GM23248 (cell line): ENCODE data around the gene OMP. TPM values are rescaled to one million over a fixed set of nuclear protein-coding genes. Genes with fewer than 3 reads are reported as not detected.

Experiments
- DNase-seq: peaks from one replicate; pipeline ENCODE4 v3.0.0-alpha.2; 2015
- H2AFZ ChIP-seq: fragments of 200-600 bp; sonication (generic); 2 replicates; pipeline ENCODE4 v1.6.1; 2016; ENCODE audit warnings: antibody characterized with exemption
- H3F3A ChIP-seq: fragments of 200-600 bp; sonication (generic); 2 replicates; pipeline ENCODE4 v1.6.1; 2016; ENCODE audit warnings: mild to moderate bottlenecking, antibody characterized with exemption, mixed run types; ENCODE audit not compliant: insufficient read depth
- H3K27ac ChIP-seq: fragments of 200-600 bp; sonication (generic); 2 replicates; pipeline ENCODE4 v1.5.1; 2016; ENCODE audit warnings: mild to moderate bottlenecking
- H3K27me3 ChIP-seq: fragments of 200-600 bp; sonication (generic); replicated peaks from 2 replicates; pipeline ENCODE4 v1.6.1; 2016; ENCODE audit warnings: mild to moderate bottlenecking; ENCODE audit not compliant: insufficient read depth
- H3K36me3 ChIP-seq: fragments of 200-600 bp; sonication (generic); 2 replicates; pipeline ENCODE4 v1.6.1; 2016; ENCODE audit warnings: low read depth, mild to moderate bottlenecking
- H3K4me1 ChIP-seq: fragments of 200-600 bp; sonication (generic); 2 replicates; pipeline ENCODE4 v1.6.1; 2016; ENCODE audit warnings: mild to moderate bottlenecking; ENCODE audit not compliant: insufficient read depth
- H3K4me2 ChIP-seq: fragments of 200-600 bp; sonication (generic); one replicate; pipeline ENCODE4 v1.6.1; 2016; ENCODE audit warnings: mild to moderate bottlenecking; ENCODE audit not compliant: unreplicated experiment
- H3K4me3 ChIP-seq: fragments of 200-600 bp; sonication (generic); 2 replicates; pipeline ENCODE4 v1.5.1; 2016; ENCODE audit warnings: mild to moderate bottlenecking
- H3K79me2 ChIP-seq: fragments of 200-600 bp; sonication (generic); 2 replicates; pipeline ENCODE4 v1.6.1; 2016; ENCODE audit warnings: mild to moderate bottlenecking; ENCODE audit not compliant: insufficient read depth
- H3K9ac ChIP-seq: fragments of 200-600 bp; sonication (generic); 2 replicates; pipeline ENCODE4 v1.6.1; 2016; ENCODE audit warnings: mild to moderate bottlenecking
- H3K9me2 ChIP-seq: fragments of 200-600 bp; sonication (generic); 2 replicates; pipeline ENCODE4 v1.6.1; 2016; ENCODE audit warnings: mixed run types, mild to moderate bottlenecking, moderate library complexity; ENCODE audit not compliant: insufficient read depth
- H3K9me3 ChIP-seq: fragments of 200-600 bp; sonication (generic); one replicate; pipeline ENCODE4 v1.6.1; 2017; ENCODE audit warnings: low read depth
- H4K20me1 ChIP-seq: fragments of 200-600 bp; sonication (generic); 2 replicates; pipeline ENCODE4 v1.6.0; 2016; ENCODE audit not compliant: insufficient read depth
- EZH2 ChIP-seq: fragments of 200-600 bp; sonication (generic); IDR thresholded peaks from 2 replicates; pipeline ENCODE4 v1.6.1; 2018; ENCODE audit warnings: antibody characterized with exemption, mild to moderate bottlenecking; ENCODE audit not compliant: insufficient read depth, poor library complexity, severe bottlenecking
- EZH2phosphoT487 ChIP-seq: fragments of 200-600 bp; sonication (generic); IDR thresholded peaks from 2 replicates; pipeline ENCODE4 v1.6.1; 2018; ENCODE audit warnings: antibody characterized with exemption, moderate library complexity, mild to moderate bottlenecking, low read depth; ENCODE audit not compliant: insufficient read depth
- WGBS, 2 experiments: methylation state at CpG; one replicate each; pipeline ENCODE4 v1.1.6; 2015 to 2017; ENCODE audit warnings: low lambda C conversion rate in 2 of 2, low coverage in 1 of 2; ENCODE audit errors: missing lambda C conversion rate in 2 of 2; 5-methylcytosine and 5-hydroxymethylcytosine counted together
- in situ Hi-C: fragments of 300-500 bp; cut with MboI; formaldehyde crosslinking; loops from 2 replicates; pipeline ENCODE4 v1.15.0; 2020
- polyA plus RNA-seq: library from polyadenylated mRNA; unstranded; fragments of >200 nt; fragmentation: Nextera tagmentation; extraction: Ambion mirVana; gene quantifications from 2 replicates; pipeline ENCODE4 v1.2.1, GENCODE V29; 2016
- total RNA-seq: library from RNA; depleted of rRNA; stranded (reverse); fragments of >200 nt; shearing (Covaris generic); gene quantifications from 2 replicates; pipeline ENCODE4 v1.2.3, GENCODE V29; 2014

OMP gene
- total and polyA plus RNA-seq, 2 experiments from 2014 or later: not detected

- Histone ChIP-seq H4K20me1 (no peaks in the 10 kb centered on the region), H2AFZ (no peak overlapping the region), H3K9ac (no peak overlapping the region), H3K79me2 (peaks cover 58% of the 10 kb centered on the region), H3K9me3 (no peaks in the 10 kb centered on the region), H3K27ac (no peak overlapping the region), H3K4me1 (peaks cover 21% of the 10 kb centered on the region), H3K9me2 (no peaks in the 10 kb centered on the region), H3K4me3 (no peak overlapping the region), H3F3A (no peaks in the 10 kb centered on the region), H3K4me2 (no peak overlapping the region), H3K36me3 (0 out of 2 replicates have a peak, but pooled peaks cover 1% of the 10 kb centered on the region), H3K27me3 (no peaks in the 10 kb centered on the region)
- no peak for DNase-seq
- WGBS, 2 experiments: 83 to 84% methylated on average over 12 of the region's 12 CpGs
- no peak for TF ChIP-seq EZH2
- no peak for TF ChIP-seq EZH2phosphoT487
- in situ Hi-C loops: no loop called here
These were observed 18.9 kb upstream of the OMP start for GRCh38 chr11:77083566-77084245.

GRCh38 chr11:77084581-77085191 lies 18.0 kb upstream of the OMP start:
- no peak for DNase-seq
- Histone ChIP-seq H3K4me3 (no peak overlapping the region), H3K4me2 (no peak overlapping the region), H3K27me3 (no peaks in the 10 kb centered on the region), H2AFZ (no peak overlapping the region), H3K4me1 (peaks cover 21% of the 10 kb centered on the region), H4K20me1 (no peaks in the 10 kb centered on the region), H3K9me2 (no peaks in the 10 kb centered on the region), H3K9me3 (no peaks in the 10 kb centered on the region), H3K36me3 (no peaks in the 10 kb centered on the region), H3K27ac (no peak overlapping the region), H3K79me2 (peaks cover 49% of the 10 kb centered on the region), H3K9ac (no peak overlapping the region), H3F3A (no peaks in the 10 kb centered on the region)
- WGBS, 2 experiments: 93 to 94% methylated on average over 24 to 25 of the region's 25 CpGs
- TF ChIP-seq EZH2phosphoT487: no peak
- in situ Hi-C loops: no loop called here

- H3K9me3 ChIP-seq: no peaks in the 10 kb centered on the region
- H3K79me2 ChIP-seq: peaks cover 39% of the 10 kb centered on the region
- H3K27me3 ChIP-seq: no peaks in the 10 kb centered on the region
- H3K27ac ChIP-seq: no peak overlapping the region
- no peaks in the 10 kb centered on the region for H3F3A ChIP-seq
- no peak overlapping the region for H3K9ac ChIP-seq
- WGBS, 2 experiments: 82% methylated on average over 5 to 6 of the region's 6 CpGs
- no peak overlapping the region for H3K4me2 ChIP-seq
- H3K4me1 ChIP-seq: peaks cover 17% of the 10 kb centered on the region
- H3K9me2 ChIP-seq: no peaks in the 10 kb centered on the region
- H2AFZ ChIP-seq: no peak overlapping the region
- no peak overlapping the region for H3K4me3 ChIP-seq
- TF ChIP-seq EZH2phosphoT487 (no peak), EZH2 (no peak)
- H3K36me3 ChIP-seq: no peaks in the 10 kb centered on the region
- H4K20me1 ChIP-seq: no peaks in the 10 kb centered on the region
- in situ Hi-C loops: no loop called here
- DNase-seq: no peak
These were observed 17.0 kb upstream of the OMP start for GRCh38 chr11:77085652-77086051.

- WGBS, 2 experiments: 90% methylated on average over 22 to 23 of the region's 23 CpGs
- no peaks in the 10 kb centered on the region for H3K9me3 ChIP-seq
- TF ChIP-seq EZH2: no peak
- no peak for TF ChIP-seq EZH2phosphoT487
- H4K20me1 ChIP-seq: no peaks in the 10 kb centered on the region
- no peak overlapping the region for H3K9ac ChIP-seq
- H3K36me3 ChIP-seq: no peaks in the 10 kb centered on the region
- no peak overlapping the region for H2AFZ ChIP-seq
- no peaks in the 10 kb centered on the region for H3K27me3 ChIP-seq
- no peaks in the 10 kb centered on the region for H3F3A ChIP-seq
- no peak overlapping the region for H3K27ac ChIP-seq
- peaks cover 27% of the 10 kb centered on the region for H3K79me2 ChIP-seq
- peaks cover 10% of the 10 kb centered on the region for H3K4me1 ChIP-seq
- in situ Hi-C loops: no loop called here
- no peaks in the 10 kb centered on the region for H3K9me2 ChIP-seq
- H3K4me2 ChIP-seq: no peak overlapping the region
- no peak for DNase-seq
- no peak overlapping the region for H3K4me3 ChIP-seq
These were observed 15.8 kb upstream of the OMP start for GRCh38 chr11:77086521-77087472.
